Mucosa of stomach (tissue), 1 donor: ENCODE data around the gene ZDHHC11B.
A peak's percentile ranks its signal among the peaks of the same experiment; 100 is the strongest.

Experiments used
- H3K27me3 ChIP-seq: one replicate; pipeline ENCODE4 v1.7.0; 2013; ENCODE audit warnings: mild to moderate bottlenecking, low read length; ENCODE audit not compliant: control insufficient read depth, insufficient read depth
- H3K36me3 ChIP-seq: one replicate; pipeline ENCODE4 v1.7.0; 2013; ENCODE audit warnings: low read length; ENCODE audit not compliant: control insufficient read depth, insufficient read depth
- H3K4me1 ChIP-seq: one replicate; pipeline ENCODE4 v1.7.0; 2013; ENCODE audit warnings: mild to moderate bottlenecking, low read length; ENCODE audit not compliant: control insufficient read depth, insufficient read depth
- H3K4me3 ChIP-seq: one replicate; pipeline ENCODE4 v1.7.0; 2013; ENCODE audit warnings: low read length
- H3K9ac ChIP-seq: one replicate; pipeline ENCODE4 v1.7.0; 2013; ENCODE audit warnings: mild to moderate bottlenecking, low read length, moderate library complexity
- H3K9me3 ChIP-seq: one replicate; pipeline ENCODE4 v1.7.0; 2013; ENCODE audit warnings: mild to moderate bottlenecking, low read length, moderate library complexity; ENCODE audit not compliant: control insufficient read depth
- donor health status: Pancreatic carcinoma.

Gene ZDHHC11B

DNA sequence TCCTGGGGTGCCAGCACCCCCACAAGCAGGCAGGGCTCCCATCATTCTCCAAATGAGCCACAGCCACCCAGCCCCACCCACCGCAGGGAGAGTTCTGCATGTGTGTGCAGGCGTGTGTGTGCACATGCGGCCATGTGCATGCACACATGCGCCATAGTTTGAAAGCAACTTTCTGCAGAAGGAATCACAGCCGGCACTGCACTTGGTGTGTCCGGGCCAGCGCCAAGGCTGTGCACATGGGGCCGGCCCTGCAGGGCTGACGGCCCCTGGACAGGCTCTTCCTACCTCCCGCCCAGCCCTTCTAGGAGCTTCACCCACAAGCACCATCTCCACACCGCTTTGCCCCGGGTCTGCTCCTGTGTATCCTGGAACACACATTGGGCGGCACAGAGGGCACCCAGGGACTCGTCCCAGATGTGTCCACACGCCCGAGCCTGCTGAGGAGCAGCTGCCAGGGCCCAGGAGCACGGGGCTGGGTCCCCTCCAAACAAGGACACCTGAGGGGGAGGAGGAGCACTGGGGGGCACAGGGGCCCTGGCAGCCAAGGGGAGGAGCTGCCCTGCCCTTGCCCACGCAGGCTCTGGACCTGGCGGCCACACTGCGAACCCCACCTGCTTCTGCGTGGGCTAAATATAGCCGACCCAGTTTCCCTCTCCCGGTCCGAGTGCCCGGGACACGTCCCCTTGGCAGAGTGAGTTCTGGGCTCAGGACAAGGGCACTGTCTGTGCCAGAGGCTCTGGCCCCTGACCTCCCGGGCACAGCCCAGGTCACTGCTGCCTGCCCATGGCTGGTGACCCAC, 110.5 kb downstream of the ZDHHC11B start:
- Histone ChIP-seq H3K9me3 (no peaks in the 10 kb centered on the region), H3K9ac (no peak overlapping the region), H3K36me3 (no peaks in the 10 kb centered on the region), H3K4me3 (no peak overlapping the region), H3K27me3 (no peaks in the 10 kb centered on the region), H3K4me1 (peaks cover 36% of the 10 kb centered on the region)

- no peak overlapping the region for H3K4me3 ChIP-seq
These were observed 111.2 kb downstream of the ZDHHC11B start for GRCh38 chr5:673161-673830.

GRCh38 chr5:672329-673160, 112.0 kb downstream of the ZDHHC11B start:
- Histone ChIP-seq H3K27me3 (no peaks in the 10 kb centered on the region), H3K4me1 (peaks cover 36% of the 10 kb centered on the region), H3K4me3 (peak overlapping the region; percentile 55), H3K9ac (peak overlapping the region; percentile 58), H3K9me3 (no peaks in the 10 kb centered on the region), H3K36me3 (no peaks in the 10 kb centered on the region)

More at GRCh38 chr5:673161-673830, 111.2 kb downstream of the ZDHHC11B start:
- peaks cover 36% of the 10 kb centered on the region for H3K4me1 ChIP-seq
- no peaks in the 10 kb centered on the region for H3K9me3 ChIP-seq
- H3K9ac ChIP-seq: peak overlapping the region; percentile 15
- no peaks in the 10 kb centered on the region for H3K27me3 ChIP-seq
- H3K36me3 ChIP-seq: no peaks in the 10 kb centered on the region

DNA sequence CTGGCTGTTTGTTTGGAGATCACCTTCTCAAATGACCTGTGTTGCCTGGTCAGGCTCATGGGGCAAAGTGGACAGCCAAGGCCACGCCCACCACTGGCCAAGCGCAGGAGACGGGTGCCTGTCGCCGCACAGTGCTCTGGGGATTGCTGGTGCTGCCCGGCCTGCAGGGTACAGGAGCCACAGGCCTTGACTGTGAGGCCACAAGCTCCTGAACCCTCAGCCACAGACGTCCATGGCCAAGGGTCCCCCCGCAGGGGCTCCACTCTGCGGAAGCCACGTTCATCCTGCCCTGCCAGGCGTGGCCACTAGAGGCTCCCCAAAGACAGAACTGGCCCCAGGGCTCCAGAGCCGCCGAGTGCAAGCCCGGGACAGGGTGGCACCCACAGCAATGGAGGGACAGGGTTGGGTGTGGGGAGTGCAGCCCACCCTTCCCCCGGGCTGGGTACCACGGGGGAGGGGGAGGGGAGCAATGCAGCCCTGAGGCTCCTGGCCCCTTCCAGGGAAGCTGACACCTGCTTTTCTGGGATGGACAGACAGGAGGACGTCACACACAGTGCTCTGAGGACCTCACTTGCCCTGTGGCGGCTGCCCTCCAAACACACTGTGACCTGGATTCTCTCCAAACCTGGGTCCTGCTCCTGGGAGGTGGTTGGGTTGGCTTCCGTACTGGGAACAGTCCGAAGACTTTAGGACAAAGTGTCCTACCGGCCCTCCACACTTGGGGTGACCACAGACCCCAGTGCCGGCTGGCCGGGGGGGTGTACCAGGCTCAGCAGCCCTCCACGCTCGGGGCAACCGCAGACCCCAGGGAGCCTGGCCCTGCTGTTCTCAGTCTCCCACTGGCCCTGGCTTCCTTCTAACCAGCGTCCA, 112.8 kb downstream of the ZDHHC11B start:
- H3K4me1 ChIP-seq: peaks cover 36% of the 10 kb centered on the region
- H3K9me3 ChIP-seq: no peaks in the 10 kb centered on the region
- peak overlapping the region; percentile 55 for H3K4me3 ChIP-seq

GRCh38 chr5:670396-671270, 113.9 kb downstream of the ZDHHC11B start:
- Histone ChIP-seq H3K27me3 (no peaks in the 10 kb centered on the region), H3K4me1 (peaks cover 36% of the 10 kb centered on the region), H3K4me3 (no peak overlapping the region), H3K36me3 (no peaks in the 10 kb centered on the region), H3K9me3 (no peaks in the 10 kb centered on the region), H3K9ac (no peak overlapping the region)

More for the DNA sequence above, 112.8 kb downstream of the ZDHHC11B start:
- peak overlapping the region; percentile 58 for H3K9ac ChIP-seq
- H3K36me3 ChIP-seq: no peaks in the 10 kb centered on the region
- H3K27me3 ChIP-seq: no peaks in the 10 kb centered on the region

- no peaks in the 10 kb centered on the region for H3K9me3 ChIP-seq
- H3K27me3 ChIP-seq: no peaks in the 10 kb centered on the region
- H3K9ac ChIP-seq: no peak overlapping the region
- no peaks in the 10 kb centered on the region for H3K36me3 ChIP-seq
- H3K4me3 ChIP-seq: no peak overlapping the region
- peaks cover 38% of the 10 kb centered on the region for H3K4me1 ChIP-seq
These were observed 114.6 kb downstream of the ZDHHC11B start for GRCh38 chr5:669842-670395.

DNA sequence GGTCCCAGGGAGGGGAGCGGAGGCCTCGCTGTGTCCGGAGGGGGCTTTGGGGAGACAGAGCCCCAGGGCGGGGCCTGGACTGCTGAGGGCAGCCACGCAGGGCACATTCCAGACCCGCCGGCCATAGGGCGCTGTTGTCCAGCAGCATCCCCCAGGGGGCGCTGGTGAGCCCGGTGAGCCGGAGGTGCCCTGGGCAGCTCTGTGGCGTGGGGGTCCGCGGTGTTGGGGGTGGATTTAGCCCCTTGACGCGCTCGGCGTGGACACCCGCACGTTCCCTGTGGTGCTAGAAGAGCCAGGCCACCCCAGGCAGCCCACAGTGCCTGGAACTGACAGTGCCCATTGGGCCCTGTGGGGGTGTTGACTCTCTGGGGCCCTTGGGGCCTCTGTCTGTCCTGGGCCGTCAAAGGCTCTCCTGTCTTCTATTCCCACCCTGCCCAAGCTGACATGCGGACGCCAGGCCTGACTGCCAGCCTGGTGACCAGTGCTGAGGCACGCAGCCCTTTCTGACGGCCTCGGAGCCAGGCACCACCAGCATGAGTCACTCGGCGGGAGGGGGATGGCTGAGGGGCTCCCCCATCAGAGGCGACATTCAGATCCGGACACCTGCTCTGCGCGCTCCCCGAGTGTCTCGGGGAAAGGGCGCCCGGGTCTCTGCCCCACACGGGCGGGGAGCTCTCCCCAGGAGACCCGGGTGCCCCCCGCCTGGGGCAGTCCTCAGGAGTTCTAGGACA, 115.3 kb downstream of the ZDHHC11B start:
- H3K4me1 ChIP-seq: peaks cover 42% of the 10 kb centered on the region
- no peak overlapping the region for H3K4me3 ChIP-seq
- H3K36me3 ChIP-seq: no peaks in the 10 kb centered on the region
- no peaks in the 10 kb centered on the region for H3K27me3 ChIP-seq
- H3K9me3 ChIP-seq: no peaks in the 10 kb centered on the region
- H3K9ac ChIP-seq: no peak overlapping the region

GRCh38 chr5:668283-668995, 116.1 kb downstream of the ZDHHC11B start:
- Histone ChIP-seq H3K36me3 (no peaks in the 10 kb centered on the region), H3K9ac (no peak overlapping the region), H3K4me1 (peaks cover 42% of the 10 kb centered on the region), H3K27me3 (no peaks in the 10 kb centered on the region), H3K9me3 (no peaks in the 10 kb centered on the region), H3K4me3 (no peak overlapping the region)

- no peaks in the 10 kb centered on the region for H3K27me3 ChIP-seq
- no peak overlapping the region for H3K9ac ChIP-seq
- peaks cover 9% of the 10 kb centered on the region for H3K36me3 ChIP-seq
- H3K4me3 ChIP-seq: no peak overlapping the region
- H3K9me3 ChIP-seq: no peaks in the 10 kb centered on the region
- peaks cover 32% of the 10 kb centered on the region for H3K4me1 ChIP-seq
These were observed 117.6 kb downstream of the ZDHHC11B start for GRCh38 chr5:666816-667498.
